Brain microvascular endothelial cell (primary cell): ENCODE results near the gene ABCG1.

Source experiments
- DNase-seq: peaks from one replicate; pipeline ENCODE4 v3.0.0-alpha.2; 2020
- H3K27ac ChIP-seq: fragments of 250-450 bp; sonication (Bioruptor Pico); 2 replicates; pipeline ENCODE4 v1.5.1; 2020; ENCODE audit warnings: mild to moderate bottlenecking, moderate library complexity
- H3K27me3 ChIP-seq: fragments of 250-450 bp; sonication (Bioruptor Pico); replicated peaks from 2 replicates; pipeline ENCODE4 v1.5.1; 2020; ENCODE audit warnings: mild to moderate bottlenecking
- H3K36me3 ChIP-seq: fragments of 250-450 bp; sonication (Bioruptor Pico); replicated peaks from 2 replicates; pipeline ENCODE4 v1.5.1; 2020; ENCODE audit warnings: mild to moderate bottlenecking
- H3K4me3 ChIP-seq: 2 replicates; pipeline ENCODE4 v1.5.1; 2011; ENCODE audit warnings: low read depth, mild to moderate bottlenecking, control low read depth, low read length, moderate library complexity
- CTCF ChIP-seq: IDR thresholded peaks from 2 replicates; pipeline ENCODE4 v1.5.1; 2011; ENCODE audit warnings: low read depth, mild to moderate bottlenecking, moderate library complexity, low read length, control low read depth, inconsistent platforms; ENCODE audit errors: missing control alignments
- in situ Hi-C: cut with HindIII; loops from 2 replicates; pipeline ENCODE4 v1.10.0; 2017; ENCODE audit warnings: low sequenced_read_pairs, low pct_ligation_motif_present

Gene ABCG1

GRCh38 chr21:42208801-42209490 is 10.0 kb upstream of the ABCG1 start:
- Histone ChIP-seq H3K4me3 (no peak overlapping the region), H3K27ac (no peak overlapping the region), H3K36me3 (no peaks in the 10 kb centered on the region), H3K27me3 (no peaks in the 10 kb centered on the region)
- in situ Hi-C loops: no loop called here
- TF ChIP-seq CTCF: no peak
- DNase-seq: no peak

- DNase-seq: no peak
- H3K4me3 ChIP-seq: no peak overlapping the region
- no peaks in the 10 kb centered on the region for H3K27me3 ChIP-seq
- no peak overlapping the region for H3K27ac ChIP-seq
- no peaks in the 10 kb centered on the region for H3K36me3 ChIP-seq
- in situ Hi-C loops: no loop called here
- TF ChIP-seq CTCF: no peak
Measured at GRCh38 chr21:42209801-42210479, 9.0 kb upstream of the ABCG1 start.

GRCh38 chr21:42212266-42212665 is 6.7 kb upstream of the ABCG1 start:
- in situ Hi-C loops: no loop called here
- H3K27ac ChIP-seq: no peak overlapping the region
- no peak for TF ChIP-seq CTCF
- no peak overlapping the region for H3K4me3 ChIP-seq
- H3K27me3 ChIP-seq: no peaks in the 10 kb centered on the region
- no peak for DNase-seq
- no peaks in the 10 kb centered on the region for H3K36me3 ChIP-seq

GRCh38 chr21:42213082-42213774 is 5.7 kb upstream of the ABCG1 start:
- no peak for TF ChIP-seq CTCF
- H3K27me3 ChIP-seq: peaks cover 5% of the 10 kb centered on the region
- no peaks in the 10 kb centered on the region for H3K36me3 ChIP-seq
- in situ Hi-C loops: no loop called here
- no peak overlapping the region for H3K4me3 ChIP-seq
- H3K27ac ChIP-seq: no peak overlapping the region
- no peak for DNase-seq

GRCh38 chr21:42214081-42214750 is 4.7 kb upstream of the ABCG1 start:
- no peak for DNase-seq
- no peak overlapping the region for H3K4me3 ChIP-seq
- H3K36me3 ChIP-seq: no peaks in the 10 kb centered on the region
- no peak for TF ChIP-seq CTCF
- H3K27me3 ChIP-seq: peaks cover 15% of the 10 kb centered on the region
- in situ Hi-C loops: no loop called here
- no peak overlapping the region for H3K27ac ChIP-seq
